ENCODE results near the gene RHOD. TPM values are rescaled to one million over a fixed set of nuclear protein-coding genes. Genes with fewer than 3 reads are reported as not detected.

The RHOD gene
- total RNA-seq, 1 experiment from 2014 or later = 13.1 TPM

DNA sequence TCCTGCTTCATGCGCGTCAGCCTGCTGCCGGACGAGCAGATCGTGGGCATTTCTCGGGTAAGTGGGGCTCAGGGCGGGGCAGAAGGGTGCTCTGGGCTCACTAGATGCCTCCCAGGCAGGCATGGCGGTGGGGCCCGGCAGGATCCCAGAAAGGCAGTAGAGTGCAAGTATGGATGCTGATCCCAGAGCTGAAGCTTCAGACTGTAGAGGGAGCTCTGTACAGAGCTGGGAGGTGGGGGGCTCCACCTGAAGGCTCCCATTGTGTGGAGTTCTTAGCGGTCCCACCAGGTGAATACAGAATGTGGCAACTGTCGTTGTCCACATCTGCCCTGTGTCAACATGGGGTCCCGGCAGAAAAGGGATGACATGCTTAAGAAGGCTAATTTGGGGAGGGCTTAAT, 16.5 kb upstream of the RHOD start:
- POLR2A ChIA-PET = interaction anchor here (0.5 kb wide), 1 partner anchor 64 kb away, joined by 4 read pairs; no protein-coding TSS in a partner anchor
- no peaks in the 10 kb centered on the region for H3K27me3 Mint-ChIP-seq (ENCODE audit: low read depth)
- CTCF ChIA-PET = interaction anchor here (0.6 to 1.6 kb wide), 7 partner anchors 10 to 184 kb away, joined by 3 to 6 read pairs (median 4); no protein-coding TSS in a partner anchor
- DNase-seq (ENCODE audit: low spot score) = no peak
- no peaks in the 10 kb centered on the region for H3K4me1 Mint-ChIP-seq
- H3K4me3 Mint-ChIP-seq = no peak overlapping the region
- TF ChIP-seq, protein P1, sequence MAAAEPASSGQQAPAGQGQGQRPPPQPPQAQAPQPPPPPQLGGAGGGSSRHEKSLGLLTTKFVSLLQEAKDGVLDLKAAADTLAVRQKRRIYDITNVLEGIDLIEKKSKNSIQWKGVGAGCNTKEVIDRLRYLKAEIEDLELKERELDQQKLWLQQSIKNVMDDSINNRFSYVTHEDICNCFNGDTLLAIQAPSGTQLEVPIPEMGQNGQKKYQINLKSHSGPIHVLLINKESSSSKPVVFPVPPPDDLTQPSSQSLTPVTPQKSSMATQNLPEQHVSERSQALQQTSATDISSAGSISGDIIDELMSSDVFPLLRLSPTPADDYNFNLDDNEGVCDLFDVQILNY (CRISPR knock-in tag; IDR thresholded peaks at IDR 0.05) = no peak
- TF ChIP-seq TP53 (CRISPR knock-in tag; IDR thresholded peaks at IDR 0.05) (no peak), SP1 (CRISPR knock-in tag; conservative IDR thresholded peaks at IDR 0.05) (no peak), CBFB (CRISPR knock-in tag; IDR thresholded peaks at IDR 0.05; ENCODE audit: low read depth) (no peak), ETV6 (CRISPR knock-in tag; IDR thresholded peaks at IDR 0.05) (no peak), SMAD4 (CRISPR knock-in tag; IDR thresholded peaks at IDR 0.05) (no peak), IRF2 (CRISPR knock-in tag; IDR thresholded peaks at IDR 0.05; ENCODE audit: borderline replicate concordance, low read depth) (no peak), ZNF317 (CRISPR knock-in tag; IDR thresholded peaks at IDR 0.05; ENCODE audit: borderline replicate concordance, low read depth) (no peak), NR3C1 (CRISPR knock-in tag; conservative IDR thresholded peaks at IDR 0.05; ENCODE audit: low read depth) (no peak), NR1H2 (CRISPR knock-in tag; IDR thresholded peaks at IDR 0.05) (no peak)
- TF ChIP-seq, protein P2, sequence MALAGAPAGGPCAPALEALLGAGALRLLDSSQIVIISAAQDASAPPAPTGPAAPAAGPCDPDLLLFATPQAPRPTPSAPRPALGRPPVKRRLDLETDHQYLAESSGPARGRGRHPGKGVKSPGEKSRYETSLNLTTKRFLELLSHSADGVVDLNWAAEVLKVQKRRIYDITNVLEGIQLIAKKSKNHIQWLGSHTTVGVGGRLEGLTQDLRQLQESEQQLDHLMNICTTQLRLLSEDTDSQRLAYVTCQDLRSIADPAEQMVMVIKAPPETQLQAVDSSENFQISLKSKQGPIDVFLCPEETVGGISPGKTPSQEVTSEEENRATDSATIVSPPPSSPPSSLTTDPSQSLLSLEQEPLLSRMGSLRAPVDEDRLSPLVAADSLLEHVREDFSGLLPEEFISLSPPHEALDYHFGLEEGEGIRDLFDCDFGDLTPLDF (CRISPR knock-in tag; IDR thresholded peaks at IDR 0.05) = no peak
- TF ChIP-seq, protein P3, sequence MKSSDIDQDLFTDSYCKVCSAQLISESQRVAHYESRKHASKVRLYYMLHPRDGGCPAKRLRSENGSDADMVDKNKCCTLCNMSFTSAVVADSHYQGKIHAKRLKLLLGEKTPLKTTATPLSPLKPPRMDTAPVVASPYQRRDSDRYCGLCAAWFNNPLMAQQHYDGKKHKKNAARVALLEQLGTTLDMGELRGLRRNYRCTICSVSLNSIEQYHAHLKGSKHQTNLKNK (CRISPR knock-in tag; IDR thresholded peaks at IDR 0.05) = no peak
- TF ChIP-seq, protein P4, sequence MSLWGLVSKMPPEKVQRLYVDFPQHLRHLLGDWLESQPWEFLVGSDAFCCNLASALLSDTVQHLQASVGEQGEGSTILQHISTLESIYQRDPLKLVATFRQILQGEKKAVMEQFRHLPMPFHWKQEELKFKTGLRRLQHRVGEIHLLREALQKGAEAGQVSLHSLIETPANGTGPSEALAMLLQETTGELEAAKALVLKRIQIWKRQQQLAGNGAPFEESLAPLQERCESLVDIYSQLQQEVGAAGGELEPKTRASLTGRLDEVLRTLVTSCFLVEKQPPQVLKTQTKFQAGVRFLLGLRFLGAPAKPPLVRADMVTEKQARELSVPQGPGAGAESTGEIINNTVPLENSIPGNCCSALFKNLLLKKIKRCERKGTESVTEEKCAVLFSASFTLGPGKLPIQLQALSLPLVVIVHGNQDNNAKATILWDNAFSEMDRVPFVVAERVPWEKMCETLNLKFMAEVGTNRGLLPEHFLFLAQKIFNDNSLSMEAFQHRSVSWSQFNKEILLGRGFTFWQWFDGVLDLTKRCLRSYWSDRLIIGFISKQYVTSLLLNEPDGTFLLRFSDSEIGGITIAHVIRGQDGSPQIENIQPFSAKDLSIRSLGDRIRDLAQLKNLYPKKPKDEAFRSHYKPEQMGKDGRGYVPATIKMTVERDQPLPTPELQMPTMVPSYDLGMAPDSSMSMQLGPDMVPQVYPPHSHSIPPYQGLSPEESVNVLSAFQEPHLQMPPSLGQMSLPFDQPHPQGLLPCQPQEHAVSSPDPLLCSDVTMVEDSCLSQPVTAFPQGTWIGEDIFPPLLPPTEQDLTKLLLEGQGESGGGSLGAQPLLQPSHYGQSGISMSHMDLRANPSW (CRISPR knock-in tag; conservative IDR thresholded peaks at IDR 0.05; ENCODE audit: low read depth) = no peak
- TF ChIP-seq, protein P5, sequence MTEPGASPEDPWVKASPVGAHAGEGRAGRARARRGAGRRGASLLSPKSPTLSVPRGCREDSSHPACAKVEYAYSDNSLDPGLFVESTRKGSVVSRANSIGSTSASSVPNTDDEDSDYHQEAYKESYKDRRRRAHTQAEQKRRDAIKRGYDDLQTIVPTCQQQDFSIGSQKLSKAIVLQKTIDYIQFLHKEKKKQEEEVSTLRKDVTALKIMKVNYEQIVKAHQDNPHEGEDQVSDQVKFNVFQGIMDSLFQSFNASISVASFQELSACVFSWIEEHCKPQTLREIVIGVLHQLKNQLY (CRISPR knock-in tag; IDR thresholded peaks at IDR 0.05) = no peak
- TF ChIP-seq, protein P6, sequence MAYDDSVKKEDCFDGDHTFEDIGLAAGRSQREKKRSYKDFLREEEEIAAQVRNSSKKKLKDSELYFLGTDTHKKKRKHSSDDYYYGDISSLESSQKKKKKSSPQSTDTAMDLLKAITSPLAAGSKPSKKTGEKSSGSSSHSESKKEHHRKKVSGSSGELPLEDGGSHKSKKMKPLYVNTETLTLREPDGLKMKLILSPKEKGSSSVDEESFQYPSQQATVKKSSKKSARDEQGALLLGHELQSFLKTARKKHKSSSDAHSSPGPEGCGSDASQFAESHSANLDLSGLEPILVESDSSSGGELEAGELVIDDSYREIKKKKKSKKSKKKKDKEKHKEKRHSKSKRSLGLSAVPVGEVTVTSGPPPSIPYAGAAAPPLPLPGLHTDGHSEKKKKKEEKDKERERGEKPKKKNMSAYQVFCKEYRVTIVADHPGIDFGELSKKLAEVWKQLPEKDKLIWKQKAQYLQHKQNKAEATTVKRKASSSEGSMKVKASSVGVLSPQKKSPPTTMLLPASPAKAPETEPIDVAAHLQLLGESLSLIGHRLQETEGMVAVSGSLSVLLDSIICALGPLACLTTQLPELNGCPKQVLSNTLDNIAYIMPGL (CRISPR knock-in tag; IDR thresholded peaks at IDR 0.05) = no peak
- TF ChIP-seq, protein P7, sequence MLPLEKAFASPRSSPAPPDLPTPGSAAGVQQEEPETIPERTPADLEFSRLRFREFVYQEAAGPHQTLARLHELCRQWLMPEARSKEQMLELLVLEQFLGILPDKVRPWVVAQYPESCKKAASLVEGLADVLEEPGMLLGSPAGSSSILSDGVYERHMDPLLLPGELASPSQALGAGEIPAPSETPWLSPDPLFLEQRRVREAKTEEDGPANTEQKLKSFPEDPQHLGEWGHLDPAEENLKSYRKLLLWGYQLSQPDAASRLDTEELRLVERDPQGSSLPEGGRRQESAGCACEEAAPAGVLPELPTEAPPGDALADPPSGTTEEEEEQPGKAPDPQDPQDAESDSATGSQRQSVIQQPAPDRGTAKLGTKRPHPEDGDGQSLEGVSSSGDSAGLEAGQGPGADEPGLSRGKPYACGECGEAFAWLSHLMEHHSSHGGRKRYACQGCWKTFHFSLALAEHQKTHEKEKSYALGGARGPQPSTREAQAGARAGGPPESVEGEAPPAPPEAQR (CRISPR knock-in tag; IDR thresholded peaks at IDR 0.05) = no peak
- no peak overlapping the region for H3K27ac Mint-ChIP-seq
- H3K36me3 Mint-ChIP-seq = no peaks in the 10 kb centered on the region
- peak; percentile 86 for ATAC-seq
- no peaks in the 10 kb centered on the region for H3K9me3 Mint-ChIP-seq

DNA sequence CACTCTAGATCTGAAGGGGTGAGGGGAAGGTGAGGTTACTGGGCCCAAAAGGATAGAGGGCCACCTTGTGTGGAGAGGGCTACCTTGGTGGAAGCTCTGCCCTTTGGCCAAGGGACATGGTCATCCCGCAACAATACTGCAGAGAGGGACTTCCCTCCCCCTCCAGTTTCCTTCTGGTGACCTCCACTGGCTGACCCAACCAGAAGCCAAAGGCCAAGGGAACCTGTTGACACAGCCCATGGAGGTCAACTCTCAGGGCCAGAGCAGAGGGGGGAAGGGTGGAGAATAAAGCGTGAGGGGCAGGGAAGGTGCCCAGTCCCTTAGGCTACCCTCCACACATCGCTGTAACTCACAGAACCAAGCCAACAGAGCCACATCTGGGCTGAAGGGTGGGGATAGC, 15.0 kb upstream of the RHOD start:
- Mint-ChIP-seq H3K9me3 (no peaks in the 10 kb centered on the region), H3K4me1 (no peaks in the 10 kb centered on the region), H3K27ac (no peak overlapping the region), H3K4me3 (no peak overlapping the region), H3K27me3 (ENCODE audit: low read depth) (no peaks in the 10 kb centered on the region), H3K36me3 (no peaks in the 10 kb centered on the region)
- ATAC-seq (no peak), DNase-seq (ENCODE audit: low spot score) (no peak)
- TF ChIP-seq MXD4 (CRISPR knock-in tag; IDR thresholded peaks at IDR 0.05; ENCODE audit: borderline replicate concordance) (no peak), FOXP1 (CRISPR knock-in tag; IDR thresholded peaks at IDR 0.05; ENCODE audit: borderline replicate concordance) (no peak), GABPB1 (CRISPR knock-in tag; IDR thresholded peaks at IDR 0.05) (0 out of 2 replicates have a peak, but pooled peaks have one; percentile 36)
- ChIA-PET POLR2A (no interaction called here), CTCF (no interaction called here)

Measured in WTC11 (cell line).